GM12878 (cell line): ENCODE data around the gene AKT3.

Experiments
- EZH2 ChIP-seq: IDR thresholded peaks from 2 replicates; pipeline ENCODE4 v1.6.1; 2012; ENCODE audit warnings: low read depth, mild to moderate bottlenecking, control low read depth, inconsistent platforms, low read length, borderline replicate concordance; ENCODE audit not compliant: control insufficient read depth
- NR2C1 ChIP-seq: fragments of 450-650 bp; IDR thresholded peaks from 2 replicates; pipeline ENCODE4 v1.6.1; 2017; ENCODE audit warnings: antibody characterized with exemption, mild to moderate bottlenecking, moderate library complexity
- RELA ChIP-seq: fragments of 450-650 bp; IDR thresholded peaks from 2 replicates; pipeline ENCODE4 v1.8.0; 2014; ENCODE audit warnings: borderline replicate concordance; ENCODE audit not compliant: partially characterized antibody
- ZSCAN29 ChIP-seq: fragments of 450-650 bp; IDR thresholded peaks from 2 replicates; pipeline ENCODE4 v1.6.1; 2017; ENCODE audit warnings: mild to moderate bottlenecking, moderate library complexity
- TF ChIP-seq, protein P1 (sequence below): fragments of 450-650 bp; IDR thresholded peaks from 2 replicates; pipeline ENCODE4 v1.6.1; 2017; ENCODE audit warnings: mild to moderate bottlenecking

DNA sequence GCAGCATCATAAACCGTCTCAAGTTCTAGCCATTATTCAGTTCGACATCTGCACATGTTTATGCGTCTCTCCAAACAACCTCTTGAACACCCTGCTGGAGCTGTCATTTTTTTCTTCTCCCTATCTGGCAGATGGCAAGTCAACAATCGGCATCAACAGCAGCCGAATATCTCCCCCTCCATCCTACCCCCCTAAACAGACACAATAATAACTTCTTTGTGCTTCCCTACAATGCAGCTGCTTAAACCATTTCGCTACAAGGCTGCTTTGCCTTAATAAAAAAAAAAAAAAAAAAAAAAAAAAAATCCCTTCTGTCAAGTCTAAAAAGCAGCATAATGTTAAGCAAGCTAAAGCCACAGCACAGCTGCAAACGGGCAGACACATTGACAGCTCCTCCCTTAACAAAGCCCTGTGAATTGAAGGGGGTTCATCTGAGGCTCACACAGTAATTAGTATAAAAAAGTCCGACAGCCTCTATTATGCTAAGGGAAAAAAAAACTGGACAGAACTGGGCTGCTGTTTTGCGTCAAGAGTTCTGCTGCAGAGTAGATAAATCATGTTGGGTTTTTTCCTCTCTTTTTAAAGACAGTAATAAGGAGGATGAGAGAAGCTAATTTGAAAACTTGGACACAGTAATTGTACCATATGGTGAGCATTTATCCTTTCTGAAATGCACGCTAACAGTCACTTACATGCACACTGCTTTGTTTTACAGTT, 136.4 kb downstream of the AKT3 start:
- TF ChIP-seq ZSCAN29 = no peak
- TF ChIP-seq RELA = no peak
- no peak for TF ChIP-seq NR2C1
- no peak for TF ChIP-seq EZH2
- TF ChIP-seq, protein P1, sequence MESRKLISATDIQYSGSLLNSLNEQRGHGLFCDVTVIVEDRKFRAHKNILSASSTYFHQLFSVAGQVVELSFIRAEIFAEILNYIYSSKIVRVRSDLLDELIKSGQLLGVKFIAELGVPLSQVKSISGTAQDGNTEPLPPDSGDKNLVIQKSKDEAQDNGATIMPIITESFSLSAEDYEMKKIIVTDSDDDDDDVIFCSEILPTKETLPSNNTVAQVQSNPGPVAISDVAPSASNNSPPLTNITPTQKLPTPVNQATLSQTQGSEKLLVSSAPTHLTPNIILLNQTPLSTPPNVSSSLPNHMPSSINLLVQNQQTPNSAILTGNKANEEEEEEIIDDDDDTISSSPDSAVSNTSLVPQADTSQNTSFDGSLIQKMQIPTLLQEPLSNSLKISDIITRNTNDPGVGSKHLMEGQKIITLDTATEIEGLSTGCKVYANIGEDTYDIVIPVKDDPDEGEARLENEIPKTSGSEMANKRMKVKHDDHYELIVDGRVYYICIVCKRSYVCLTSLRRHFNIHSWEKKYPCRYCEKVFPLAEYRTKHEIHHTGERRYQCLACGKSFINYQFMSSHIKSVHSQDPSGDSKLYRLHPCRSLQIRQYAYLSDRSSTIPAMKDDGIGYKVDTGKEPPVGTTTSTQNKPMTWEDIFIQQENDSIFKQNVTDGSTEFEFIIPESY = no peak
